NCI-H2029 treated with DMSO at 0.1 percent for 48 hours (cell line): ENCODE data around the gene COL18A1.
A peak's percentile ranks its signal among the peaks of the same experiment; 100 is the strongest.
"Not testable (repeated sequence)": the region's sequence is repeated elsewhere in the genome, so short reads cannot be mapped to it uniquely, and the experiment has no call there.

ENCODE experiments used
- DNase-seq: peaks from one replicate; lab custom pipeline; 2025; lab: John Stamatoyannopoulos, UW

COL18A1 gene

GRCh38 chr21:45427331-45428271 is 22.6 kb downstream of the COL18A1 start:
- DNase-seq, result no peak

DNA sequence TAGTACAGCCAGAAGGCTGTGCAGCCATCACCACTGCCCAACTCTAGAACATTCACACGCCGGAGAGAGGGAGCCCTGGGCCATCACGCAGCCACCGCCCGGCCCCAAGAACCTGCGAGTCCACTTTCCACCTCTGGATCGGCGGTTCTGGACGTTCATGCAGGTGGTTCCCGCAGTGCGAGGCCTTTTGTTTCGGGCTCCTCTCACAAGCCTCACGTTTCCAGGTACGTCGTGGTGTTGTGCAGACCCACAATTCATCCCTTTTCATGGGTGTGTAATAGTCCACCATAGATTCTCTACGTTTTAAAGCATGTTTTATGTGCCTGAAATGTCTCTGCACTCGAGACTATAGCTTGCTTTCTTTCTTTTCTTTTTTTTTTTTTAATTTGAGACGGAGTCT is 23.6 kb downstream of the COL18A1 start:
- DNase-seq, result no peak

GRCh38 chr21:45429221-45430175 is 24.5 kb downstream of the COL18A1 start:
- DNase-seq, result no peak

GRCh38 chr21:45430521-45431501 is 25.8 kb downstream of the COL18A1 start:
- DNase-seq, result no peak

DNA sequence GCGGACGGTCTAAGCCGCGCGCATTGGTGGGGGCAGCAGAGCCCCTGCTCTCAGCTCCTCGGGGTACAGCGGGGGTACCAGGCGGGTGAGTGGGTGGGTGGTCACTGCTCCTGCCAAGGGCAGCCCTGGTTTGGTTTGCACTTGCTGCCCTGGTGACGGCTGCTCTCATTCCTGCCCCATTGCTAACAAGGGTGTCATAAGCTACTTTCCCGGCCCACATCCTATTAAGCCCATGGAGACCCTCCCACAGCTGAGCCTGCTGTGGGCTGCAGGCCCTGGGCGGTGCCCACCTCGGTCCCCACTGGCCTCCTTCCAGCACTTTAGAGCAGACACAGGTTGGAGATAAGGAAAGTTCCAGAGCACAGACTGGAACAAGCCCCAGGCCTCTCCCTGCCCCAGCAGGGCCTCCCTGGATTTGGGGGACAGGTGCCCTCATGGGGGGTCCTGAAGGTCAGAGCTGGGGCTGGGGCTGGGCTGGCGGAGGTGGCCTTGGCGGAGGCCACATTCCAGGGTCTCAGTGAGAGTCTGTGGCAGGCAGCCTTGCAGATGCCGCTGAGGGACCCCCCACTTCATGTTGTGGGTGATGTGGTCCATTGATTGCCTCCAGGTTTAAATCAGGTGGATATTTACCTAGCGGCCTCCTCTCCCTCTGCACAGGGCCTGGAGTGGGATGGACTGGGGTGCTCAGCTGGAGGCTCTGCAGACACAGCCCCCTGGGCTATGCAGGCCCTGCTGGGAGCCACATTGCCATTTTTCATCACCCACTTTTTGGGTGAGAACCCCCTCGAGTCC is 27.0 kb downstream of the COL18A1 start:
- no peak for DNase-seq

GRCh38 chr21:45432575-45433255 is 27.8 kb downstream of the COL18A1 start:
- no peak for DNase-seq

DNA sequence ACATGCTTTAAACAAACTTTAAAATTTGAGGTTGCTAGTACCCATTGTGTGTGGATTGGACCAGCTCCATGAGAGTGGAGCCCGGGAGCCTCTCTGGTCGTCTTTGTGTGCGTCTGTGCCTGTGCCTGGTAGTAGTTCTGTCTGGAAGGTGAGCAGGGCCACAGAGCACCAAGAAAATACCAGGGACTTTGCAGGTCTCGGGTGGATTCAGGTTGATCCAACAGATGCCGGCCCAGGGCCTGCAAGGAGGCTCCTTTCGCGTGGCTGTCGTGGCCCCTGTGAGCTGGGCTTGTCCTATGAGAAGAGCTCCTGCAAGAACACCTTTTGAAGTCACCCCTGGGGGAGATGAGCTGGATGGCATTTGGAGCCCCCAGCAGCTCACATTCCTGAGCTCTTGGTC is 28.3 kb downstream of the COL18A1 start:
- DNase-seq, result no peak

- DNase-seq, result no peak
Observed at GRCh38 chr21:45433911-45434644, 29.1 kb downstream of the COL18A1 start.

DNA sequence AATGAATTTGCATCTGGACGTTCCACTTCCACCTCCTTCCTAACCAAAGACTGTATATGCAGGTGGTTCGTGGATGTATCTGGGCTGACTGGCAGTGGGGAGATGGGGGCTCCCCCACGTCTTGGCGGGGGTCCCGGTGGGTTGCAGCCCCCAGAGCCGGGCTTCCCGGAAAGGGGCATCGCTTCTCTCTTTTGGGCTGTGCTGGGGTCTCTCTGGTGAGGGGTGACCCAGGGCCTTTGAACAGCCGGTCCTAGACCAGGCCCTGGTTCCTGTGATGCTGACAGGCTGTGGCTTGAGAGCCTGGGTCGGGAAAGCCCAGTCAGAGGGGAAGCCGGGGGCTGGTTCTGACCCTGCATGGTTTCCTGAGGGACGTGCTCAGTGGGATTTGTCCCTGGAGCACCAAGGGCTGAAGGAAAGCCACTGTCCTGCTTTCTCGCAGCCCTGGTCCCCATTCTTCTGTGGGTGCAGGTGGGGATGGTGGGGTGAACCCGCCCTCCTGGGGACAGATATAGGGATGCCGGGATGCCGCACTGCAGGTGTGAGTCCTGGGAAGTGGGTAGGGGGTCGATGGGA is 29.8 kb downstream of the COL18A1 start:
- no peak for DNase-seq

- no peak for DNase-seq
Observed at GRCh38 chr21:45435405-45435981, 30.5 kb downstream of the COL18A1 start.

GRCh38 chr21:45436351-45437065 is 31.5 kb downstream of the COL18A1 start:
- DNase-seq, result no peak

DNA sequence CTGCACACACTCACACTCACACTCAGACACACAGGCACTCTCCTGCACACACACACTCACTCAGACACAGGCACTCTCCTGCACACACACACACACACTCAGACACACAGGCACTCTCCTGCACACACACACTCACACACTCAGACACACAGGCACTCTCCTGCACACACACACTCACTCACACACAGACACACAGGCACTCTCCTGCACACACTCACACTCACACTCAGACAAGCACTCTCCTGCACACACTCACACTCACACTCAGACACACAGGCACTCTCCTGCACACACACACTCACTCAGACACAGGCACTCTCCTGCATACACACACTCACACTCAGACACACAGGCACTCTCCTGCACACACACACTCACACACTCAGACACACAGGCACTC is 32.9 kb downstream of the COL18A1 start:
- not testable (repeated sequence) for DNase-seq

DNA sequence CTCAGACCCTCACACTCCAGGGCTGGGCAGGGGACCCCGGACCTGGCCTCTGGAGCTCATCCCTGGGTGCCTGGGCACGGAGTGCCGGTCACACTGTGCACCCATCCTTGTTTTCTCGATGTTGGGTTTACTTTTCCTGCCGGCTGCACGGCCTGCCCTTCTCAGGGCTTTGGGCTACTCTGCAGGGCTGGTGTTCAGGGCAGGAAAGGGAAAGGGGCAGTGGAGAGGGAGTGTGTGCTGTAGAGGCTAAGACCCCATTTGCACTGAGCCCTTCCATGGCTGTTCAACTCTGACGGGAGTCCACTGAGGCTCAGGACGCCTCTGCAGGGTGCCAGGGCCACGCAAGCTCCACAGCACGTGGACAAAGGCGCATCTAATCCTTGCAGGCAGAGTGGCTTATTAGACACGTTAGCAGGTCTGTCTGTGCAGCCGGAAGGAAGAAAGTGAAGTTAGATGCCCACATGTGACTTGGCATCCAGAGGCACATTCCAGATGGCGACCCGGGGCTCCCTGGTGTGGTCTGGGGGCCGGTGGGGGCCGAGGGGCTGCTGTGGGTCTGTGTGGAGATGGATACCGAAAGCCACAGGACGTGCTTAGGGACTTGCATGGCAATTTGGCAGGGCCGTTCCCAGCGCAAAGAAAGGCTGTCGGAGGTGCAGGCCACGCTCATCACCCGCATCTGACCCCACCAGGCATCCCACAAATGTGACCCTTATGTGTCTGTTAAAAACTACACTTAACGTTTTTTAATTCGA is 33.6 kb downstream of the COL18A1 start:
- no peak for DNase-seq

- peak; percentile 1 for DNase-seq
Observed at GRCh38 chr21:45439161-45439872, 34.4 kb downstream of the COL18A1 start.

- DNase-seq, result no peak
Observed at GRCh38 chr21:45439901-45440461, 35.0 kb downstream of the COL18A1 start.

GRCh38 chr21:45440736-45441350 is 35.9 kb downstream of the COL18A1 start:
- no peak for DNase-seq
